GM21723 (cell line): ENCODE data around the gene S100A2.

Source experiments
- ATAC-seq: cut with Tn5 transposase; IDR thresholded peaks from one replicate; pipeline ENCODE4 v1.9.1; 2021; ENCODE audit warnings: mild to moderate bottlenecking, moderate library complexity; ENCODE audit not compliant: unreplicated experiment

The S100A2 gene

DNA sequence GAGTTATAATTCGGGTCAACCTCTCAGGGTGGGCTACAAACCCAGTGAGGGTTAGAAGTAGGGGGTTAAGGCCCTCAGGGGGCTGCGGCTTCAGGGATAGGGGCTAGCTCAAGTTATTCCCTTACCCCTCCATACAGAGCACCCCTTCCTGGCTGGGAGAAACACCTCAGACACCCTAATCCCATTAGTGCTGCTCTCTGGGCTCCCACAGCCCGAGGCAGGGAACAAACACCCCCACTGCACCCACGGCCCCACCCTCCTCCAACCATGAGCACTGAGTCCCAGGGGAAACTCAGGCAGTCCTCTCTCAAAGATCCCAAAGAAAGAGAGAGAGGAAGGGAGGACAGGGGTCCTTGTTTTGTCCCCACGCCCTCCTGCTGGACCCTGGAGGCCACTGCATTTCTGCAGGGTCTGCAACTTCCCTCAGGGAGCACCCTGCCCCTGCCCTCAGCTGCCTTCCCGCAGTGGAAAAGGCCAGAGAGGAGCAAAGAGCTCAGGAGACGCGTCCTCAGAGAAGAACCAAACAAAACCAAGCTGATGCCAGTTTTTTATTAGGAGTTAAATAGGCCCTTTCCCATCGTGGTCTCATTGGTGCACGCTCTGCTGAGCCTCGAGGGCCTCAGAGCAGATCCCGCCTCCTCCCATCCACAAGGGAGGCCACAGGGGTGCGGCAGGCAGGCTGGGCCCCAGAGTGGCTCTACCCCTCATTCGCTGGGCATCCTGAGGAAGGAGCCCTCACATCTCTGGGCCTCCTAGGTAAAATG is 18.7 kb downstream of the S100A2 start:
- no peak for ATAC-seq

DNA sequence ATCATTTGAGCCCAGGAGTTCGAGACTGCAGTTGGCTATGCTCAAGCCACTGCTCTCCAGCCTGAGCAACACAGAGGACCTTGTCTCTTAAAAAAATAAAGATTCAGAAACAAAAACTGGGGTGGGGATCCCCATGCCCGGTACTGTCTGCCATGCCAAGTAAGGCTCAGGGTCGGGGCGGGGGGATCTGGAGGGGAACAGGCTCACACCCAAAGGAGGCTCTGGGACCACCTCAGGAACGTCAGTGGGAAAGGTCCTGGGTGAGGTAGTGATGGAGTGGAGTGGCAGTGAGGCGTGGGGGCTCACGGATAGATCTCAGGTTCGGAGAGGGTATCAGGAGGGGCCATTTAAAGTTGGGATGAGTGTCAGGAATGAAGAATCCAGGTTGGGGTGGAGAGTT is 19.3 kb downstream of the S100A2 start:
- no peak for ATAC-seq

DNA sequence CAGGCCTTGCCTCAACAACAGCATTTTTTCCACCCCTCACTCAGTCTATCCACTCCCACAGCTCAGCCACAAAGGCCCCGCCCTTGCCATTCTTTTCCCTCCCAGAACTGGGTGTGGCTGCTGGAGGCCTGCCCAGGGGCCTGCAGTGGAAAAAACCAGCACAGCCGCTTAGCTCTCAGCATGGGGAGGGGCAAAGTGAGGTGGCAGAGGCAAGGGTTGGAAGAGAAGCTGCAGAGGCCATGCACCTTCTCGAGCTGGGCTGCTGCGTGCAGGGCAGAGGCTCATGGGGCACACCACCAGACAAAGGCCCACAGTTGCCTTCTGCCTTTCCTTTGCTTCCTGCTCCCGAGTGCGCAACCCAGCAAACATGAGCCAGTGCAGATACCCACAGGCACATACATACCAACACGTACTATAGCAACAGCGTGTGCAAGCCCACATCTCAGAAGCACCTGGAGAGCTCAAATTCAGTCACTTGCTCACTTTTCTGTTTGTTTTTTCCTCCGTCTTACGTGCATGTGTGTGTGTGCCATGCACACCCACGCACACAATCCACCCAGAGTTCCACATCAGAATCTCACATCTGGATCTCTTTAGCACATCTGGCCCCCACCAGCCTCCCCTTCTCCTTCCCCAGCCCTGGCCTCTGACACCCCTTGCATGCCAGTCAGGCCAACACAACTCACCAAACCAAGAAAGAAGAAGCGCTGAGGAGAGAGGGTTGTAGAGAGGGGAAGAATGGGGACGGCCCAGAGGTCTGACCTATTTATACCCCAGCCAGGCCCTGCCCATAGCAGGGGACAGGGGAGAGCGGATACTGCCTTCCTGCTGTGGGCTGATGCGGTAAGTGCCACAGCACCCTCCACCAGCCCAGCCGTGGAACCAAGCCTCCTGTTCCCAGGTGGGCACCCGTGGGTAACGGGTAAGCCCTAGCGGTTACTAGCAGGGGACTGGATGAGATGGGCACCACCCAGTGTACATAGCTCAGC is 20.3 kb downstream of the S100A2 start, which contains the start of gene S100A4:
Gene S100A4 (minus strand): TSS at position 740 of the 989 bp plus-strand sequence. CDS start 1,012 bp downstream, outside the sequence.
- peak; percentile 73 for ATAC-seq

DNA sequence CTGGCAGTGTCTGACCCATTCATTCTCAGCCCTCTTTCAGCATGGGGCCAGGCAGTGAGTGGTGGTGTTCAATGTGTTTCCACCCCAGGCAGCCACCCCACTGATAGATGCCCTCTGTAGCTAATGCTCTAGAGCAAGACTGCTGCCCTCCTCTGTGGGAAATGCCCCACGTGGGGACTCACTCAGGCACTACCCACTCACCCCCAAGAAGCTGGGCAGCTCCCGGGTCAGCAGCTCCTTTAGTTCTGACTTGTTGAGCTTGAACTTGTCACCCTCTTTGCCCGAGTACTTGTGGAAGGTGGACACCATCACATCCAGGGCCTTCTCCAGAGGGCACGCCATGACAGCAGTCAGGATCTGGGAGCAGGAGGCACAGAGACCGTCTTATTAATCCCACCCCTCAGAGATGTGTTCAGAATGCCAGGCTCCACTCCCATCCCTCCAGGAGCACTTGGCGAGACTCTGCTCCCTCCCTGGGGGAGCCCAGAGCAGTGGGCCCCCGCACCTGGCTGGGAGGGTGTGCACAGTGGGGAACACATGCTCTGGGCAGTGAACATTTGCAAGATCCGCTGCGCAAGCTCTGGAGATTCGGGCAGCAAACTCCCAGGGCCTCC is 21.1 kb downstream of the S100A2 start:
- no peak for ATAC-seq

DNA sequence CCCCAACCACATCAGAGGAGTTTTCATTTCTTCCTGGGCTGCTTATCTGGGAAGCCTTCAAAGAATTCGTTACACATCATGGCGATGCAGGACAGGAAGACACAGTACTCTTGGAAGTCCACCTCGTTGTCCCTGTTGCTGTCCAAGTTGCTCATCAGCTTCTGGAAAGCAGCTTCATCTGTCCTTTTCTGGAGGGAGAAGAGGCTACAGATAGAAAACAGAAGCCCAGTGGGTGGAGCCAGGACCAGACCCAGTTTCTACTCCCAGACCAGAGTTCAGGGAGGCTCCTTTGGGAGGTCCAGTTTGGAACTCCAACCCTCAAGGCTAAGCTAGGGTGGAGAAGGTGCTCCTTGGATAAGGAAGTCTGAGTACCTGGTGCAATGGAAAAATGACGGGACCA is 21.9 kb downstream of the S100A2 start:
- ATAC-seq, result no peak

DNA sequence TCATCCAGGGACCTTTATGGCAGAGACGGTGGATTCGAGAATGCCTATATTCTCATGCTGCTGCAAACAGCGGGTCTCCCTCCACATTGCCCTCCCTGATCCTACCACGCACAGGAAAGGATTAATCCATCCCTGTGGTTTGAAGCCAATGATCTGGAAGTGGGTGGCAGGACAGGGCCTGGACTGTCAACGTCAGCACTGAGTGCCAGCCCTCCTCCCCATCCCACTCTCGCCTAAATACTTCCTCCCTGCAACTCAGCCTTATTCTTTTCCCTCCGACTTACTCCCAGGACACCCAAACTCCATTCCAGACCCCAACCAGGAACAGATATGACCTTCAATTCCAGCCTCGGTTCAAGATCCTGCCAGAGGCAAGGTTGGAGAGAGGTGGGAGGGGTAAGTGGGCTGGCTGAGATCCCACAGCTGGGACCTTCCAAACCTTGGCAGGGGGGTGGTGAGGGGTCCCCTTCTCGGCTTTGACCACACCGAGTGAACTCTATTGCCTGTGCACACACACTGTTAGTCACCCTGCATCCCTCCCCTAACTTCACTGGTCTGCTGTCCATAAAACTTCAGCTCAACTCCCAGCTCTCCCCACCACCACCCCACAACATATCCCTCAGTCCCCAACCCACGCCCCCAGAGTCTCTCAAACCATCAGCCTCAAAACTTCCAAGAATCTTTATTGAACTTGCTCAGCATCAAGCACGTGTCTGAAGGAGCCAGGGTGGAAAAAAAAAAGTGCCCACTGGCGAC is 22.5 kb downstream of the S100A2 start:
- ATAC-seq, result no peak

DNA sequence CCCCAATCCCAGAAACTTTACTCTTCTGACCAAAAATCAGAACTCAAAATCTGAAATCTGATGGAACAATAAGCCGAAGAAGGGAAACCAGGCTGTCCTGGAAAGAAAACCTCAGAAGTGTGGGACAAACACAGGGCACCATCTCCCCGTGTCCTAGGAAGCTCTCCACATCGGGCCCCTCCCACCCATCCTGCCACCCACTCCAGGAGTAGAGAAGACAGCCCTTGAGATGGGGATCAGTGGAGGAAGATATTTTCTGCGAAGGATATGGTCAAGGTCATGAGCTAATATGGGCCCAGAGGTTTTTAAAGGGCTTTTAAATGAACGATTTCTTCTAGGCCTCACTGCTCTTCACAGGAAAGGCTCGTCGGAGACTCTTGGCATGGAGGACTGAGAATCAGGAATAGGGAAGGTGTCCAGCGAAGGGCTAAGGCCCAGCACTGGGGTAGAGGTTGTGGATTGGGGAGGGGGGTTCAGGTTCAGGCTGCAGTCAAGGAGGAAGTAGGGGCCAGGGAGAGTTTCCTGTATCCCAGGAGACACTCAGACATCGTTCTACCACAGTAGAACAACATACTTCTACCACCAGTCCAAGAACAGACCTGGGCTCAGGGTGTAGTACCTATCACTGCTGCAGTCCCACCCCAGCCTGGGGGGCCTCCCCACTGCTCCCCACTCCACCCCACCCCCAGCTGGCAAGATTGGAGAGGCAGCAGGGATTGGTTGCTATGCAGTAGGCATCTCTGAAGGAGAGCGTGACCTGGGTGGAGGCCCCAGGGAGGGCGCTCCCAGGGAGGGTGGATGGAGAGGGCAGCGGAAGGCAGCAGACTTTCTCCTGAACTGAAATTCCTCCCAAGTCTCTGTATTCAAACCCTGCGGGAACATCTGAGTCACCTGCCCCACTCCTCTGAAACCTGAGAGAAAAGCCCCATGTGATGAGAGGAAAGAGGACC is 23.7 kb downstream of the S100A2 start:
- no peak for ATAC-seq

DNA sequence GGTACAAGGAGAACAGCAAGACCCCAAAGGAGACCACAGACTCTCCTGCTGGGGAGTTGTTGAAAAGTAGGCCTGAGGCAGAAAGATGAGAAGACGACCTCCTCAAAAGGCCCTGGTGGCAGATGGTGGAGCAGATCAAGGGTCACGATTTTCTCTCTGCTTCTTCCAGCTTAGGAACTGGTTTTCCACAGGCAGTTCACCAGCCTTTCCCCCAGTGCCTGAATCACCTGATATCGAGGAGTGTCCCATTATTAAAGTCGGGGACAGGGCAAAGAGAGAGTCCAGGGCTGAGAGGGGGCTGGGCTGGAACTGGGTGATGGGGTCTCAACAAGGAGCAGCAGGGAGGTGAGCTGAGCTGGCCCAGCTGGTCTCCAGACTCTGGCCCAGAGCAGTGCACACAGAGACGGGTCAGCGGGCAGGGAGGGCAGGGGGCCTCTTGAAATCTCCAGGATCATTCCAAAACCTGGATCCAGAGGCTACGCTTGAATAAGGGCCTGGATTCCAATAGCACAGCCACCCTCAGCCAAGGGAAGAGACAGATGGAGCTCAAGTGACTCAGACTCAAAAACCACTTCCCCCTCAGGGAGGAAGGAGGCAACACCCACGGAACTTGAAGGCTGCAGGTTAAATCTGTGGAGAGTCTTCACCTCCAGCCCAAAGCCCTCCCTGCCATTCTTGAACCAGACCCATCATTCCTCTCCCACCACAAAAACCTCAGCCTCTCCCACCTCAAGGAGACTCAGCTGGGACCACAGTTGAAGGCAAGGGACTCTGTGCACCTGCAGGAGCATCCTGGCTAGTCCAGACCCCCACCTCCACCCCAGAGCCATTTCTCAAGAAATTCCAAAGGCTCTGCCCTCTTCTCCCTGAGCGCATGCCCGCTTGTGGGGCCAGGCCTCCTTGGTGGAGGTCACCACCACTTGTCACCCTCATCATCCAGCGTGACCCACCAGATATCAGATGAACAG is 25.0 kb downstream of the S100A2 start, which contains the start of gene S100A5:
Gene S100A5 (minus strand): TSS at position 541 of the 968 bp plus-strand sequence. CDS start 743 bp downstream, outside the sequence.
- ATAC-seq, result no peak

DNA sequence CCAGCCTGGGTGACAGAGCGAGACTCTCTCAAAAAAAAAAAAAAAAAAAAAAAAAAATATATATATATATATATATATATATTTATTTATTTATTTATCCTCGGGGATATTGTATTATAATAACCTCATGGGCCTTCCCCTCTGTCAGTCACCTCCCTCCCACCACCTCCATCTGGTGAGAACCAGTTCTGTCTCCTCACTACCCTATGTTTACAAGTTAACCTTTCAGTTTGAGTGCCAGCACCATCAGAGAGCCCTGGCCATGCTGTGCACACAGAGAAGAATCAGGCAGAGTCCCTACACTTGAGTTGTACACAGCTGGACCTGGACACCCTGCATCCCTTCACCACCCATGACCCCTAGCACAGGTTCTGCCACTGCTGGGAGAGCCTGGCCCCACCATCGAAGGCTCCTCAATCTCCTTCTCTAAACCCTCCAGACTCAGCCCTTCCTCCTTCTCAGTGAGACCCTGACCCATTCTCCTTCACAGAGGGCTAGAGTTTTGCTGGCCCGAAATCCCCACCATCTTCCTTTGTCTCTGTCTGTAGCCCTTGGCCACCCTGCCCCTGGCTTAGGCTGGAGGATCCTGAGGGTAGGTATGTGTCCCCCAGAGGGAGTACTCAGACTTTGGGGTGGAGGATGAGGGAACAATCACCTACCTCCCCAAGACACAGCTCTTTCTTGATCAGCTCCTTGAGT is 26.1 kb downstream of the S100A2 start:
- no peak for ATAC-seq

DNA sequence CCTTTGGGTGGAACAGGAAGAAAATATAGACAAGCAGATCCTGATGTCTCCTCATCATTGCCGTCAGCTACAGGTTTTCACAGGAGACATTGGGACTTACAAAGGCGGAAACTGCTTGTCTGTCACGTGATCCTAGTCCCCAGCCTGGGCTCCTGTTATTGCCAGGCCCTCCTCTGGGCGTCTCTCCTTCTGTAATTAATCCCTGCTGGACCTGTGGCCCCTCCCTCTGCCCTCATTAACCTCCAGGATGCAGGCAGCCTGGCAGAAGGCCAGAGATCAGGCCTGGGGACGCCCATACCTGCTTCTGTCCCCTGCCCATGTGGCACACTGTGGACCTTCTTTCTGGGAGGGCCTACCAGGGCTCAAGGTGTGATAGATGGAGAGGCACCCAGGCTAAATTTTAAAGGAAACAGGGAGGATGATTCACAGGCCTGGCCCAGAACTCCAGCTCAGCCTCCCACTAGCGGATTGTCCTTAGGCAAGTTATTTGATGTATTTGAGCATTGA is 27.3 kb downstream of the S100A2 start:
- ATAC-seq, result no peak

DNA sequence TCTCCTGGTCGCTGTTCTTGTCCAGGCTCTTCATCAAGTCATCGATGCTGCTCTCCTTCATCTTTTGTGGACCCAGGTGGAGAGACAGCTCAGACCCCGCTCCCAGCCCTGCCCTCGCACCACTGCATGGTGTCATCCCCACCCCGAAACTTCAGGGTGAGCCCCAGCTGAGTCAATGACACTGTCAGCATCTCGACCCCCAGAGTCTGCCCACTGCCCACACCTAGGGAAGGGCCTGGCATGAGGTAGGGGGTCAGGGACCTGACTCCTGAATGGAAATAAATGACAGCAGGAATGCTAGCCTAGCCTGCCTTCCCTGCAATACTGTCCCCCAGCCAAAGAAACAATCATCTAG is 28.3 kb downstream of the S100A2 start:
- ATAC-seq, result no peak

DNA sequence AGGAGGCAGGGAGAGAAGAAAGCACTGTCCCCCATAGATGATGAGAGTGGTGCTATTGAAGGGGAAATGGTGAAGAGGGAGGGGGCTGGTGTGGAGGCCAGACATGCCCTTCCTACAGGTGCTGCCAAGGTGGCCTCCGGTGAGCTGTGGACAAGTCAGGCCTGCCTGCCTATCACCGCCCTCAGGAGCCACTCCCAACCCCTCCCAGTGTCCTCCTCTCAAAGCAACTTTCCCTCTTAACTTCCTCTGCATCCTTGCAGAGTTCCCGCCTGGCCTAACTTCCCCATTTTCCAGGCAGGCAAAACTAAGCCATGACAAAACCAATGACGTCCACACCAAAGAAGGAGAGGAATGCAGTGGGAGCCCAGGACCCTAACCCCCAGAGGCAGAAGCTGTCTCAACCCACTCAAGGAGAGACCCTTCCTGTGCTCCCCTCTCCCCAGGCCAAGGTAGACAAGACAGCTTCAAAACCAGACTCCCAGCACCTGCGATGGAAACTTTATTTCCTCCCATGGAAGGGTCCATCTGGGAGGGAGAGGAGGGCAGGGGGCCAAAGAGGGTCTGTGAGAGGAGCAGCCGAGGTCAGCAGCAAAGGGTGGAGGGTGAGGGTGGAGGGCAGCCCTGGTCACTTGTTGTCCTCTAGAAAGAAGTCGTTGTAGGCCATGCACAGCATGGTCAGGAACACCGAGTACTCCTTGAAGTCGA is 28.8 kb downstream of the S100A2 start:
- ATAC-seq, result no peak

DNA sequence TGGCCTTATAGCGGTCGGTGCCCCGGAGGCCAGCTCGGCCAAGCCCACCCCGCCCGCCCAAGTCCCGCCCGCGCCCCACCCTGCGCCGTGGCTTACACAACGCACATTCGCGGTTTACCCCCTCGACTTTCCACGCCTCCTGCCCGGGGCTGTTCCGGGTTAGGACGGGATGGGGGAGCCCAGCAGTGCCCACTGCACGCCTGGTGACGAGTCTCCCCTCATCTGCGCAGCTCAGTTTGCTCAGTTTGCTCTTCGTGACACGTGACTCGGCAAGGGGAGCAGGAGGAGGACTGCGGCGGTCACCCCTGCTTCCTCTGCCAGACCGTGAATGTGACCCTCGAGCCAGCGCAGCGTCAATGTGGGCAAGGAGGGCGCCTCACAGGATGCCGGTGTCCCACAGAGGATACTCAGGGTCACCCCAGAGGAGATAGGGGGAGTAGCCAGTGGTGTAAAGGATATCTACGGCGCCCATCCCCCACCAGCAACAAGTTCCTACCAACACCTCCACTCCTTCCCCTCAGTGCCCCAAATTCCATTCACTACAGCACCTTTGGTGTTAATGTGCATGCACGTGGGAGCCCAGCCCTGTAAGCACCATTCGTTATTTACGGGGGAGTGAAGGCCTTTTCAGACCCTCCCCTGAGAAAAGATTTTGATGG is 29.5 kb downstream of the S100A2 start:
- peak; percentile 60 for ATAC-seq

DNA sequence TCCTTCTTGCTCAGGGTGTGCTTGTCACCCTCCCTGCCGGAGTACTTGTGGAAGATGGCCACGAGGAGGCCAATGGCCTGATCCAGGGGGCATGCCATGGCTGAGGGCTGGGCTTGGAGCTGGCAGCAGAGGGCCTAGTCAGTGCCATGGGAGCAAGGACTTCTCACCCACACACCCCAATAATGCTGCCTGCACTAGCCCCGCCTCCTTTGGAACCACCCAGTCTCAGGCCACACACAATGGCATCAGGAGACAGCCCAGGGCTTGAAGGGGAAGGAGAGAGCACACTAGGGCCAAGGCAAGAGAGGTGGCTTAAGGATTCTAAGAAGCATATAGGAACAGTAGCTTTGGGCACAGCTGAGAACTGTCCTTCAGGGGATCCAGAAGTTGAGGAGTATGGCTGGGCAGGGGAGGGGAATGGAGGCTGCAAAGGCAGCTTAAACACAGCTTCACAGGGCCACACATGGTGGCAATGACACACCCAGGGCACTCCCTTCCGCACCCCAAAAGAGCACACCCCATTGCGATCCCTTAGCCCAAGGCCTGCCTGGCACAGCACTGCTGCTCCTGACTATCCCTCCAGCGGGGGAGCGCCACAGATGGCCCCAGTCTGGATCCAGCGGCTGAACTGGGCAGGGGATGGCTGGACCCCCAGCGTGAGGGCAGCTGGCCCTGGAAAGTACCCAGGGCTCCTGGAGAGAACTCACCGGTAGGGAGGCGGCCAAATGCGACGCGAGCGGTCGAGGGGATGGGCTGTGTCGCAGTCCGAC is 30.2 kb downstream of the S100A2 start, which contains the start of gene S100A6:
Gene S100A6 (minus strand): TSS at position 750 of the 770 bp plus-strand sequence. CDS start 652 bp downstream, at position 98.
- peak; percentile 47 for ATAC-seq

DNA sequence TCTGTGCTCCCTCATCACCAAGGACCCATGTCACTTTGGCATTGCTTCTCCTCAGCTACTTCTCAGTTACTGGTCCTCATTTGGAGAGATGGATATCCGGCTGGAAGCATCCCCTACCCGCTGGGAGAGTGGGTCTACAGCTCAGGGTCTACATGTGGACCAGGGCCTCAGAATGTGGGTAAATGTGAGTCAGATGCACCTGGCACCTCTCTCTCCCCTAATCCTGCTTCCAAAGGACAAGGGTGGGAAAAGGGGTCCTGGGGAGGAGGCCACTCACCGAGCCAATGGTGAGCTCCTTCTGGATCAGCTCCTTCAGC is 30.8 kb downstream of the S100A2 start:
- ATAC-seq, result no peak
